HEK293 (cell line): ENCODE results near the gene SH3RF1.

ENCODE experiments used
- CTCF ChIP-seq: fragments of 450-650 bp; formaldehyde crosslinking; IDR thresholded peaks from 2 replicates; pipeline ENCODE4 v1.5.1; 2016; ENCODE audit warnings: missing biosample characterization, missing genetic modification characterization
- ZEB2 ChIP-seq: fragments of 450-650 bp; formaldehyde crosslinking; IDR thresholded peaks from 2 replicates; pipeline ENCODE4 v1.5.1; 2016; ENCODE audit warnings: missing biosample characterization, missing genetic modification characterization
- ZNF138 ChIP-seq: fragments of 450-650 bp; formaldehyde crosslinking; IDR thresholded peaks from 2 replicates; pipeline ENCODE4 v1.5.1; 2016; ENCODE audit warnings: missing biosample characterization, missing genetic modification characterization, borderline replicate concordance
- ZNF830 ChIP-seq: fragments of 450-650 bp; IDR thresholded peaks from 2 replicates; pipeline ENCODE4 v1.5.0; 2018; ENCODE audit warnings: missing biosample characterization, missing genetic modification characterization, low read depth, mild to moderate bottlenecking, moderate library complexity

- no peak for TF ChIP-seq CTCF (tag by site-specific recombination)
- TF ChIP-seq ZNF830 (tag by site-specific recombination): no peak
- no peak for TF ChIP-seq ZEB2
- no peak for TF ChIP-seq ZNF138
Measured at GRCh38 chr4:169188204-169188603, 82.6 kb downstream of the SH3RF1 start.
